Activated naive CD8-positive, alpha-beta T cell treated with anti-CD3 and anti-CD28 coated beads for 36 hours (primary cell): ENCODE results near the gene NMNAT2. TPM values are rescaled to one million over a fixed set of nuclear protein-coding genes. Genes with fewer than 3 reads are reported as not detected.
A peak's percentile ranks its signal among the peaks of the same experiment; 100 is the strongest.

Source experiments
- DNase-seq: peaks from one replicate; pipeline ENCODE4 v3.0.0; 2021
- H3K27ac Mint-ChIP-seq: one replicate; pipeline ENCODE4 v1.8.0; 2022; ENCODE audit warnings: mild to moderate bottlenecking, moderate library complexity, mixed read lengths
- H3K27me3 Mint-ChIP-seq: one replicate; pipeline ENCODE4 v1.8.0; 2022; ENCODE audit warnings: mild to moderate bottlenecking, mixed read lengths
- H3K36me3 Mint-ChIP-seq: one replicate; pipeline ENCODE4 v1.8.0; 2021; ENCODE audit warnings: mild to moderate bottlenecking, mixed read lengths
- H3K4me1 Mint-ChIP-seq: one replicate; pipeline ENCODE4 v1.8.0; 2021; ENCODE audit warnings: mixed read lengths
- H3K4me3 Mint-ChIP-seq: one replicate; pipeline ENCODE4 v1.8.0; 2022; ENCODE audit warnings: mild to moderate bottlenecking, moderate library complexity, mixed read lengths
- H3K9me3 Mint-ChIP-seq: one replicate; pipeline ENCODE4 v1.8.0; 2022; ENCODE audit warnings: mixed read lengths
- total RNA-seq, 2 experiments: library from RNA; stranded (reverse); gene quantifications; one replicate each; pipeline ENCODE4 v1.2.3, GENCODE V29; 2021

The NMNAT2 gene
- not detected for total RNA-seq

- Mint-ChIP-seq H3K36me3 (peaks cover 2% of the 10 kb centered on the region), H3K27me3 (peaks cover 80% of the 10 kb centered on the region), H3K4me1 (peaks cover 23% of the 10 kb centered on the region), H3K4me3 (peak within 1 kb of the TSS; percentile 64), H3K27ac (no peak within 1 kb of the TSS), H3K9me3 (no peaks in the 10 kb centered on the region)
- DNase-seq = no peak
Observed at GRCh38 chr1:183417772-183418491, at the start of gene NMNAT2. TSS of gene NMNAT2 (minus strand) at chr1:183418380. CDS start at chr1:183418267, 113 bp downstream.

GRCh38 chr1:183467687-183468086, 49.5 kb upstream of the NMNAT2 start:
- H3K36me3 Mint-ChIP-seq = peaks cover under 1% of the 10 kb centered on the region
- H3K27me3 Mint-ChIP-seq = peaks cover 15% of the 10 kb centered on the region
- peaks cover 17% of the 10 kb centered on the region for H3K4me1 Mint-ChIP-seq
- no peaks in the 10 kb centered on the region for H3K9me3 Mint-ChIP-seq
- no peak for DNase-seq
- H3K4me3 Mint-ChIP-seq = no peak overlapping the region
- H3K27ac Mint-ChIP-seq = no peak overlapping the region

- Mint-ChIP-seq H3K27me3 (peaks cover 23% of the 10 kb centered on the region), H3K4me1 (peaks cover 17% of the 10 kb centered on the region), H3K27ac (no peak overlapping the region), H3K4me3 (no peak overlapping the region), H3K9me3 (no peaks in the 10 kb centered on the region), H3K36me3 (no peaks in the 10 kb centered on the region)
- DNase-seq = no peak
Observed at GRCh38 chr1:183466781-183467180, 48.6 kb upstream of the NMNAT2 start.

- Mint-ChIP-seq H3K9me3 (no peaks in the 10 kb centered on the region), H3K27me3 (peaks cover 37% of the 10 kb centered on the region), H3K36me3 (no peaks in the 10 kb centered on the region), H3K4me1 (peaks cover 5% of the 10 kb centered on the region), H3K4me3 (no peak overlapping the region), H3K27ac (no peak overlapping the region)
- DNase-seq = no peak
Observed at GRCh38 chr1:183463566-183463965, 45.4 kb upstream of the NMNAT2 start.

GRCh38 chr1:183461350-183461749, 43.2 kb upstream of the NMNAT2 start:
- no peak overlapping the region for H3K4me3 Mint-ChIP-seq
- H3K27me3 Mint-ChIP-seq = peaks cover 49% of the 10 kb centered on the region
- H3K27ac Mint-ChIP-seq = no peak overlapping the region
- H3K9me3 Mint-ChIP-seq = no peaks in the 10 kb centered on the region
- H3K4me1 Mint-ChIP-seq = no peaks in the 10 kb centered on the region
- no peaks in the 10 kb centered on the region for H3K36me3 Mint-ChIP-seq
- DNase-seq = no peak

- Mint-ChIP-seq H3K36me3 (no peaks in the 10 kb centered on the region), H3K4me1 (no peaks in the 10 kb centered on the region), H3K27me3 (peaks cover 57% of the 10 kb centered on the region)
Observed at GRCh38 chr1:183460596-183460995, 42.4 kb upstream of the NMNAT2 start.

GRCh38 chr1:183457449-183457848, 39.3 kb upstream of the NMNAT2 start:
- Mint-ChIP-seq H3K4me1 (no peaks in the 10 kb centered on the region), H3K4me3 (no peak overlapping the region), H3K9me3 (no peaks in the 10 kb centered on the region), H3K27me3 (peaks cover 57% of the 10 kb centered on the region), H3K27ac (no peak overlapping the region), H3K36me3 (no peaks in the 10 kb centered on the region)
- no peak for DNase-seq

More at GRCh38 chr1:183460596-183460995, 42.4 kb upstream of the NMNAT2 start:
- Mint-ChIP-seq H3K27ac (no peak overlapping the region), H3K4me3 (no peak overlapping the region), H3K9me3 (no peaks in the 10 kb centered on the region)
- DNase-seq = no peak

- Mint-ChIP-seq H3K4me1 (no peaks in the 10 kb centered on the region), H3K9me3 (no peaks in the 10 kb centered on the region), H3K36me3 (no peaks in the 10 kb centered on the region), H3K27ac (no peak overlapping the region), H3K27me3 (peaks cover 51% of the 10 kb centered on the region), H3K4me3 (no peak overlapping the region)
- no peak for DNase-seq
Observed at GRCh38 chr1:183456826-183457225, 38.6 kb upstream of the NMNAT2 start.

GRCh38 chr1:183454377-183454776, 36.2 kb upstream of the NMNAT2 start:
- no peak overlapping the region for H3K27ac Mint-ChIP-seq
- no peak for DNase-seq
- no peaks in the 10 kb centered on the region for H3K4me1 Mint-ChIP-seq
- peaks cover 37% of the 10 kb centered on the region for H3K27me3 Mint-ChIP-seq
- no peaks in the 10 kb centered on the region for H3K9me3 Mint-ChIP-seq
- no peak overlapping the region for H3K4me3 Mint-ChIP-seq
- H3K36me3 Mint-ChIP-seq = no peaks in the 10 kb centered on the region

GRCh38 chr1:183450093-183450492, 31.9 kb upstream of the NMNAT2 start:
- peaks cover 11% of the 10 kb centered on the region for H3K27me3 Mint-ChIP-seq
- no peaks in the 10 kb centered on the region for H3K36me3 Mint-ChIP-seq
- DNase-seq = no peak
- no peak overlapping the region for H3K27ac Mint-ChIP-seq
- no peaks in the 10 kb centered on the region for H3K4me1 Mint-ChIP-seq
- no peak overlapping the region for H3K4me3 Mint-ChIP-seq
- H3K9me3 Mint-ChIP-seq = no peaks in the 10 kb centered on the region

GRCh38 chr1:183449223-183449770, 31.1 kb upstream of the NMNAT2 start:
- no peak overlapping the region for H3K27ac Mint-ChIP-seq
- H3K9me3 Mint-ChIP-seq = no peaks in the 10 kb centered on the region
- peaks cover 6% of the 10 kb centered on the region for H3K27me3 Mint-ChIP-seq
- H3K4me1 Mint-ChIP-seq = no peaks in the 10 kb centered on the region
- H3K4me3 Mint-ChIP-seq = no peak overlapping the region
- DNase-seq = no peak
- no peaks in the 10 kb centered on the region for H3K36me3 Mint-ChIP-seq

- H3K27ac Mint-ChIP-seq = no peak overlapping the region
- H3K9me3 Mint-ChIP-seq = no peaks in the 10 kb centered on the region
- DNase-seq = no peak
- H3K36me3 Mint-ChIP-seq = no peaks in the 10 kb centered on the region
- no peaks in the 10 kb centered on the region for H3K27me3 Mint-ChIP-seq
- no peaks in the 10 kb centered on the region for H3K4me1 Mint-ChIP-seq
- H3K4me3 Mint-ChIP-seq = no peak overlapping the region
Observed at GRCh38 chr1:183444243-183444642, 26.1 kb upstream of the NMNAT2 start.

GRCh38 chr1:183443466-183443865, 25.3 kb upstream of the NMNAT2 start:
- Mint-ChIP-seq H3K4me3 (no peak overlapping the region), H3K36me3 (no peaks in the 10 kb centered on the region), H3K4me1 (no peaks in the 10 kb centered on the region), H3K27me3 (no peaks in the 10 kb centered on the region), H3K9me3 (no peaks in the 10 kb centered on the region), H3K27ac (no peak overlapping the region)
- no peak for DNase-seq

GRCh38 chr1:183443011-183443410, 24.8 kb upstream of the NMNAT2 start:
- Mint-ChIP-seq H3K4me1 (no peaks in the 10 kb centered on the region), H3K27me3 (peaks cover 2% of the 10 kb centered on the region), H3K4me3 (no peak overlapping the region), H3K36me3 (no peaks in the 10 kb centered on the region), H3K27ac (no peak overlapping the region), H3K9me3 (no peaks in the 10 kb centered on the region)
- DNase-seq = no peak

GRCh38 chr1:183438060-183438459, 19.9 kb upstream of the NMNAT2 start:
- Mint-ChIP-seq H3K9me3 (no peaks in the 10 kb centered on the region), H3K4me3 (no peak overlapping the region), H3K36me3 (no peaks in the 10 kb centered on the region), H3K27ac (no peak overlapping the region), H3K4me1 (no peaks in the 10 kb centered on the region), H3K27me3 (peaks cover 11% of the 10 kb centered on the region)
- no peak for DNase-seq

GRCh38 chr1:183435497-183435896, 17.3 kb upstream of the NMNAT2 start:
- no peak for DNase-seq
- H3K9me3 Mint-ChIP-seq = no peaks in the 10 kb centered on the region
- no peaks in the 10 kb centered on the region for H3K36me3 Mint-ChIP-seq
- no peak overlapping the region for H3K4me3 Mint-ChIP-seq
- no peak overlapping the region for H3K27ac Mint-ChIP-seq
- peaks cover 22% of the 10 kb centered on the region for H3K27me3 Mint-ChIP-seq
- H3K4me1 Mint-ChIP-seq = no peaks in the 10 kb centered on the region
